Heart left ventricle (tissue), 13 donors: ENCODE measurements around the gene SLC2A9.

ENCODE experiments used
- CTCF ChIP-seq, 12 donors: fragments of 200-600 bp; sonication (generic) in 4 of 12; IDR thresholded peaks; one replicate each; pipeline versions ENCODE4 v1.5.0 to v1.8.0; 2018 to 2022; ENCODE audit warnings: antibody characterized with exemption in 12 of 12, mild to moderate bottlenecking in 5 of 12
- POLR2A ChIP-seq, 2 donors: fragments of 450-650 bp; IDR thresholded peaks; one replicate each; pipeline ENCODE4 v1.6.1; 2017; ENCODE audit warnings: antibody characterized with exemption in 2 of 2, mild to moderate bottlenecking in 2 of 2, moderate library complexity in 2 of 2
- donor health status: ischemic (EF 13 %, LVEDD 7.1; RV severe dilation, severe dysfunction).
- donor health status: DM: no; HTN: yes; CAD: no.
- donor health status: DM: no; HTN: no; CAD: no.
- donor health status: ischemic (EF 25% LVEDD 6.9; RV normal size, moderate dysfunction).
- donor health status: ischemic (EF 25% LVEDD 5.7; RV mildly dilated, moderate dysfunction).
- donor health status: ischemic (EF 35%, LVEDD 5.7; RV mildly dilated, moderate dysfunction).
- donor health status: nonischemic (EF 11% LVEDD 7.7; RV severe dilation, severe dysfunction).
- donor health status: DM: yes; HTN: yes; CAD: no.
- donor health status: PGD.
- donor health status: ischemic (EF 29% LVEDD 5.4; RV normal size, mild dysfunction).
- donor health status: nonischemic (EF 23%, LVEDD 6.1; RV moderate dilation, normal function).

- TF ChIP-seq CTCF (IDR thresholded peaks at IDR 0.05) (no peak), POLR2A (IDR thresholded peaks at IDR 0.05) (no peak)
Measured at GRCh38 chr4:10034612-10035104, 13.4 kb upstream of the SLC2A9 start.
